ENCODE results near the gene BEND3. TPM values are rescaled to one million over a fixed set of nuclear protein-coding genes. Genes with fewer than 3 reads are reported as not detected.

Gene BEND3
- total and polyA plus RNA-seq, 2 of the 8 experiments (the other 6 are each of a cell fraction or from before 2014, with no cell fraction given), result 25.2 to 38.8 TPM

DNA sequence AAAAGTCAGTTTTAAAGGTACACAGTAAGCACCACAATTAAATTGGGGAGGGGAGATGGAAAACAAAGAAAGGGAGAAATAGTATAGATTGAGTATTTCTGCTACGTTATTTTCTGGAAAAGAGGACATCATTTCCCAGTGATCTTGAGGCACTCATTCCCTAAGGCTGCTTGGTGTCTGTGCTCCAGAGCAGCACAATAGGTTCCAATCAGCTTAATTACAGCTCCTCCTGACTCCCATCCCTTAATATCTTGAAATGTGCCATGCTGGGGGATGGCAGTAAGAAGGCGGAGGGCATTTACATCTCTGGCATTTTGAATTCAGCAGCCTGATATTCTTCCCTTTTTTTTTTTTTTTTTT is 39.5 kb upstream of the BEND3 start (continued):
- TF ChIP-seq, protein P1, sequence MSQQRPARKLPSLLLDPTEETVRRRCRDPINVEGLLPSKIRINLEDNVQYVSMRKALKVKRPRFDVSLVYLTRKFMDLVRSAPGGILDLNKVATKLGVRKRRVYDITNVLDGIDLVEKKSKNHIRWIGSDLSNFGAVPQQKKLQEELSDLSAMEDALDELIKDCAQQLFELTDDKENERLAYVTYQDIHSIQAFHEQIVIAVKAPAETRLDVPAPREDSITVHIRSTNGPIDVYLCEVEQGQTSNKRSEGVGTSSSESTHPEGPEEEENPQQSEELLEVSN (IDR thresholded peaks at IDR 0.05), result no peak
- TF ChIP-seq GTF2F1 (IDR thresholded peaks at IDR 0.05; ENCODE audit: borderline replicate concordance, low read depth, low read length) (no peak), CHD1 (IDR thresholded peaks at IDR 0.05; ENCODE audit: low read depth, low read length) (no peak)
- TF ChIP-seq, protein P2, sequence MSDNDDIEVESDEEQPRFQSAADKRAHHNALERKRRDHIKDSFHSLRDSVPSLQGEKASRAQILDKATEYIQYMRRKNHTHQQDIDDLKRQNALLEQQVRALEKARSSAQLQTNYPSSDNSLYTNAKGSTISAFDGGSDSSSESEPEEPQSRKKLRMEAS (IDR thresholded peaks at IDR 0.05), result no peak
